CD14-positive monocyte (primary cell): Measurements from ENCODE around the gene PLBD2. TPM values are rescaled to one million over a fixed set of nuclear protein-coding genes. Genes with fewer than 3 reads are reported as not detected.

ENCODE experiments used
- DNase-seq, 3 donors: peaks; one replicate each; pipeline ENCODE4 v3.0.0-alpha.2; 2011 to 2022
- H2AFZ ChIP-seq: 2 replicates; pipeline ENCODE4 v1.6.0; 2012; ENCODE audit warnings: mild to moderate bottlenecking, low read depth, low read length, inconsistent platforms; ENCODE audit not compliant: insufficient read depth, poor library complexity, severe bottlenecking
- H3K27ac ChIP-seq, 2 donors: 1 replicate in 1 of 2; 2 replicates in 1 of 2; pipeline ENCODE4 v1.5.1; 2012 to 2013; ENCODE audit warnings: low read length in 2 of 2, control low read depth in 1 of 2, inconsistent platforms in 1 of 2, low read depth in 1 of 2, mild to moderate bottlenecking in 1 of 2
- H3K27me3 ChIP-seq, 2 donors: one replicate each; pipeline versions ENCODE4 v1.6.0 to v1.6.1; 2011 to 2013; ENCODE audit warnings: low read length in 2 of 2; ENCODE audit not compliant: control insufficient read depth in 2 of 2, insufficient read depth in 2 of 2
- H3K36me3 ChIP-seq, 2 donors: replicated peaks in 1 of 2; 1 replicate in 1 of 2; 2 replicates in 1 of 2; pipeline versions ENCODE4 v1.5.1 to v1.6.1; 2012 to 2013; ENCODE audit warnings: low read length in 2 of 2, control low read depth in 1 of 2, inconsistent platforms in 1 of 2, mild to moderate bottlenecking in 1 of 2; ENCODE audit not compliant: insufficient read depth in 2 of 2, control insufficient read depth in 1 of 2
- H3K4me1 ChIP-seq, 2 donors: 1 replicate in 1 of 2; 2 replicates in 1 of 2; pipeline versions ENCODE4 v1.5.1 to v1.6.1; 2012 to 2013; ENCODE audit warnings: low read length in 2 of 2, control low read depth in 1 of 2, inconsistent platforms in 1 of 2, mild to moderate bottlenecking in 1 of 2, moderate library complexity in 1 of 2; ENCODE audit not compliant: insufficient read depth in 2 of 2, control insufficient read depth in 1 of 2
- H3K4me2 ChIP-seq: replicated peaks from 2 replicates; pipeline ENCODE3; 2012; ENCODE audit warnings: low read length, moderate library complexity, mild to moderate bottlenecking; ENCODE audit not compliant: poor library complexity, severe bottlenecking; ENCODE audit errors: extremely low read depth
- H3K4me3 ChIP-seq, 3 experiments: fragments of 200-600 bp in 1 of 3; sonication (generic) in 1 of 3; replicated peaks in 1 of 3; 1 replicate in 2 of 3; 2 replicates in 1 of 3; pipeline ENCODE4 v1.5.1; 2011 to 2013; ENCODE audit warnings: low read length in 3 of 3, mild to moderate bottlenecking in 3 of 3, control low read depth in 2 of 3, low read depth in 2 of 3, inconsistent platforms in 1 of 3, moderate library complexity in 1 of 3
- H3K79me2 ChIP-seq: 2 replicates; pipeline ENCODE4 v1.6.0; 2012; ENCODE audit warnings: mild to moderate bottlenecking, control low read depth, inconsistent platforms, low read length, moderate library complexity; ENCODE audit not compliant: insufficient read depth
- H3K9ac ChIP-seq: 2 replicates; pipeline ENCODE4 v1.6.0; 2017; ENCODE audit warnings: low read length, mild to moderate bottlenecking; ENCODE audit not compliant: insufficient read depth, poor library complexity, severe bottlenecking
- H3K9me3 ChIP-seq, 2 donors: replicated peaks in 1 of 2; 1 replicate in 1 of 2; 2 replicates in 1 of 2; pipeline versions ENCODE4 v1.5.1 to v1.6.1; 2012 to 2013; ENCODE audit warnings: low read length in 2 of 2, control low read depth in 1 of 2; ENCODE audit not compliant: control insufficient read depth in 1 of 2, insufficient read depth in 1 of 2
- H4K20me1 ChIP-seq: 2 replicates; pipeline ENCODE4 v1.6.0; 2012; ENCODE audit warnings: mild to moderate bottlenecking, low read length, control low read depth, moderate library complexity; ENCODE audit not compliant: insufficient read depth
- H3K27ac Mint-ChIP-seq, 7 donors: one replicate each; pipeline ENCODE4 v1.8.0; 2020; ENCODE audit warnings: mild to moderate bottlenecking in 7 of 7, mixed read lengths in 7 of 7, moderate library complexity in 6 of 7, inconsistent platforms in 2 of 7
- H3K27me3 Mint-ChIP-seq, 3 donors: one replicate each; pipeline ENCODE4 v1.8.0; 2021 to 2022; ENCODE audit warnings: low read depth in 3 of 3, mild to moderate bottlenecking in 3 of 3, mixed read lengths in 3 of 3, moderate library complexity in 3 of 3, inconsistent platforms in 1 of 3
- H3K36me3 Mint-ChIP-seq, 2 donors: one replicate each; pipeline ENCODE4 v1.8.0; 2020; ENCODE audit warnings: mixed read lengths in 2 of 2, inconsistent platforms in 1 of 2, mild to moderate bottlenecking in 1 of 2
- H3K4me1 Mint-ChIP-seq: one replicate; pipeline ENCODE4 v1.8.0; 2020; ENCODE audit warnings: mild to moderate bottlenecking, mixed read lengths
- H3K4me3 Mint-ChIP-seq, 2 donors: one replicate each; pipeline ENCODE4 v1.8.0; 2020; ENCODE audit warnings: mild to moderate bottlenecking in 2 of 2, mixed read lengths in 2 of 2, moderate library complexity in 1 of 2
- H3K9me3 Mint-ChIP-seq, 7 donors: one replicate each; pipeline ENCODE4 v1.8.0; 2020 to 2022; ENCODE audit warnings: mixed read lengths in 7 of 7, mild to moderate bottlenecking in 6 of 7, moderate library complexity in 6 of 7, inconsistent platforms in 2 of 7
- CTCF ChIP-seq: fragments of 200-600 bp; IDR thresholded peaks from one replicate; pipeline ENCODE4 v1.8.0; 2022; ENCODE audit warnings: antibody characterized with exemption, mild to moderate bottlenecking
- WGBS: methylation state at CpG from one replicate; pipeline ENCODE4 v1.1.5; 2013; ENCODE audit warnings: missing lambda C conversion rate; ENCODE audit not compliant: insufficient coverage; 5-methylcytosine and 5-hydroxymethylcytosine counted together
- intact Hi-C, 2 donors: fragments of 100-400 bp; cut with micrococcal nuclease; formaldehyde crosslinking; loops; one replicate each; pipeline versions ENCODE4 v1.15.0 to v1.15.1; 2023
- polyA plus RNA-seq, 3 donors: library from polyadenylated mRNA; depleted of rRNA in 1 of 3; unstranded in 2 of 3; stranded (reverse) in 1 of 3; fragments of 300-500 nt in 2 of 3; fragments of >200 nt in 1 of 3; fragmentation: Illumina TruSeq in 2 of 3; gene quantifications; 1 replicate in 2 of 3; 2 replicates in 1 of 3; pipeline ENCODE4 v1.2.3, GENCODE V29; 2012 to 2021

The PLBD2 gene
- polyA plus RNA-seq, 3 donors: 8.5 to 12.4 (median 8.8) TPM

DNA sequence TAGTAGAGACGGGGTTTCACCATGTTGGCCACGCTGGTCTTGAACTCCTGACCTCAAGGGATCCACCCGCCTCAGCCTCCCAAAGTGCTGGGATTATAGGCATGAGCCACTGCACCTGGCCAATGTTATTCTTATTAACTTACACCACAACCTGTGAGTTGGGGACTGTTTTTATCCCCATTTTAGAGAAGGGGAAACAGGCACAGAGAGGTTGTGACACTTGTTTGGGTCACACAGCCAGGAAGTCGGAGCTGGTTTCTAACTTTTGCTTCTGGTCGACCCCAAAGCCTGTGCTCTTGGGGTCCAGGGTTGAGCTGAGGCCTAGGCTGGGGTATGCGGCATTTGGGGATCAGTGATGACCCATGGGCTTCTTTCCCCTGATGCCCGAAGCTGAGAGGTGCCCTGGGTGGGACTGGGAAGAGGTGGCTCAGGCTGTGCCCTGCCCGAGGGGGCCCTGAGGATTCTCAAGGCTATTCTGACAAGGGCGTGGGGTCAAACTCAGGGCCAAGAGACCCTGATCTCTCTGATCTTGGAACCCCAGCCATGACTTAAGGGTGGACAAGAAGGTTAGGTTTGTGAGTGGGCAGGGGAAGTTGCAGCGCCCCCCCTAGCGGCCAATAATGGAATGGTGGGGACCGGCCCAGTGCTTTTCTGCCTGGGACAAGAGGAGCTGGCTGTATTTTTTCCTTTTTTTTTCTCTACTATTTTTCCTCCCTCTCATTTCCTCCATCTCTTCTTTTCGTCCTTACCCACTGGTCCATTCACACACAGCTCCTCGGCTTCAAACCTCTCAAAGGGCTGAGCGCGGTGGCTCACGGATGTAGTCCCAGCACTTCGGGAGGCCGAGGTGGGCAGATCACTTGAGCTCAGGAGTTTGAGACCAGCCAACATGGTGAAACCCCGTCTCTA, 66.8 kb downstream of the PLBD2 start:
- H3K9ac ChIP-seq: no peak overlapping the region
- Mint-ChIP-seq H3K27ac (peak overlapping the region in 4 of 7 donors; percentile 18 to 60 (median 30)), H3K4me1 (peaks cover 37% of the 10 kb centered on the region), H3K4me3 (no peak overlapping the region), H3K36me3 (peaks cover 0 to 3% of the 10 kb centered on the region in 2 donors), H3K9me3 (peaks cover 0 to 5% (median 0%) of the 10 kb centered on the region in 7 donors), H3K27me3 (peaks cover 0 to 2% (median 0%) of the 10 kb centered on the region in 3 donors)
- intact Hi-C loops: loop anchor here (5.0 to 10.0 kb wide), 5 partner anchors 33 to 220 kb away; partner anchors contain the start of gene PLBD2 (in 1 of the 2)
- WGBS: 77% methylated on average over 12 of the region's 20 CpGs
- H3K79me2 ChIP-seq: no peaks in the 10 kb centered on the region
- H3K4me1 ChIP-seq: peaks cover 20 to 29% of the 10 kb centered on the region in 2 donors
- no peaks in the 10 kb centered on the region for H3K36me3 ChIP-seq
- no peak overlapping the region for H3K4me3 ChIP-seq
- H3K4me2 ChIP-seq: no peak overlapping the region
- H3K27me3 ChIP-seq: no peaks in the 10 kb centered on the region
- TF ChIP-seq CTCF: peak; percentile 90
- no peaks in the 10 kb centered on the region for H4K20me1 ChIP-seq
- H3K9me3 ChIP-seq: no peaks in the 10 kb centered on the region
- no peak overlapping the region for H2AFZ ChIP-seq
- DNase-seq: peak; percentile 60 to 72 (median 64)
- no peak overlapping the region for H3K27ac ChIP-seq

DNA sequence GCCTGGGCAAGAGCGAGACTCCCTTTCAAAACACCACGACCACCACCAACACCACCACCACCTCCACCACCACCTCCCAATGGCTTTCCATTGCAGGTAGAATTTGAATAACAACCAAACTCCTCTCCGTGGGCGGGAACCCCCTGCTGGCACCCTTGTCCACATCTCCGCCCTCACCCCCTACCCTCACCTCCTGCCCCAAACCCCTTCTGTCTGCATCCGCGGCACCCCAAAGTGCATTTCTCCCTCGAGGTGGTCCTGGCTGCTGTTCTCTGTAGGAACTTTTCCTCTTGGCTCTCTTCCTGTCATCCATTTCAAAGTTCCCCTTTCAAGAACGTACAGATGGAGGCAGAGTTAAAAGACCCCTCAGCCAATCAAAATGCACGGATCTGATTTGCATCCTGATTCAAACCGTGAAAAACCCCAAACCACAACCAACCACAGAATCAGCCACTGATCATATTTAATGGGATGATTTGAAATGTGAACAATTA, 67.6 kb downstream of the PLBD2 start:
- H3K4me3 Mint-ChIP-seq: peak overlapping the region in 1 of 2 donors; percentile 40
- Histone ChIP-seq H3K4me3 (no peak overlapping the region), H3K9me3 (no peaks in the 10 kb centered on the region), H3K27me3 (no peaks in the 10 kb centered on the region), H3K9ac (no peak overlapping the region), H3K79me2 (no peaks in the 10 kb centered on the region), H2AFZ (no peak overlapping the region), H3K36me3 (no peaks in the 10 kb centered on the region), H3K4me1 (peaks cover 20 to 28% of the 10 kb centered on the region in 2 donors), H3K4me2 (no peak overlapping the region), H3K27ac (no peak overlapping the region), H4K20me1 (no peaks in the 10 kb centered on the region)
- intact Hi-C loops: loop anchor here (5.0 to 10.0 kb wide), 5 partner anchors 34 to 221 kb away; partner anchors contain the start of gene PLBD2 (in 1 of the 2)
- WGBS: 59% methylated on average over 6 of the region's 11 CpGs
- H3K27ac Mint-ChIP-seq: peak overlapping the region in 2 of 7 donors; percentile 69 to 71
- no peak for DNase-seq
- peaks cover 0 to 3% of the 10 kb centered on the region in 2 donors for H3K36me3 Mint-ChIP-seq
- TF ChIP-seq CTCF: no peak
- H3K4me1 Mint-ChIP-seq: peaks cover 30% of the 10 kb centered on the region
- peaks cover 0 to 7% (median 0%) of the 10 kb centered on the region in 7 donors for H3K9me3 Mint-ChIP-seq
- peaks cover 0 to 4% (median 2%) of the 10 kb centered on the region in 3 donors for H3K27me3 Mint-ChIP-seq
